Left ventricle myocardium superior (tissue), 1 donor: ENCODE measurements around the gene PRKRA. TPM values are rescaled to one million over a fixed set of nuclear protein-coding genes. Genes with fewer than 3 reads are reported as not detected.
"Not testable (repeated sequence)": the region's sequence is repeated elsewhere in the genome, so short reads cannot be mapped to it uniquely, and the experiment has no call there.

Experiments used
- ATAC-seq: fragments of 200-7000 bp; cut with Tn5 transposase; one replicate; pipeline ENCODE4 v1.9.1; 2020; ENCODE audit warnings: mild to moderate bottlenecking, moderate library complexity
- DNase-seq: peaks from one replicate; pipeline ENCODE4 v3.0.0-alpha.2; 2020
- intact Hi-C: fragments of 100-400 bp; cut with micrococcal nuclease; formaldehyde crosslinking; loops from one replicate; pipeline ENCODE4 v1.11.0; 2022
- total RNA-seq: library from RNA; stranded (reverse); fragmentation: NEBNext Ultra II Directional; extraction: Animal tissue kit (Norgen Biotek cat#: 25700); gene quantifications from one replicate; pipeline ENCODE4 v1.2.1, GENCODE V29; 2021
- donor health status: DM: no; HTN: yes; CAD: no; lungs with severe emphysema.

Gene PRKRA
- total RNA-seq, 1 donor from 2014 or later = 48.8 TPM

DNA sequence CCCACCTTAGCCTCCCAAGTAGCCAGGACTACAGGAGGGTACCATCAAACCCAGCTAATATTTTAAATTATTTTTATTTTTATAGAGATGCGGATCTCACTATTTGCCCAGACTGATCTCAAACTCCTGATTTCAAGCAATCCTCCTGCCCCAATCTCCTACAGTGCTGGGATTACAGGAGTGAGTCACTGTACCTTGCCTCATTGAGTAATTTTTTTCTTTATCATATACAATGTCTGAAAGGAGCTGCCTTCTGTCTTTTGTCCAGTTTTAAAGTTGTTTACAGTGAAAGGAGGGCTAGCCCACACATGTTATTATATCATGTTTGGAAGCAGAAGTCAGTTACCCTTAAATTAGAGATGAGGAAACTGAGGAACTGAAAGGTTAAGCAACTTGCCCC lies 32.5 kb downstream of the PRKRA start:
- no peak for DNase-seq
- ATAC-seq = no peak
- intact Hi-C loops = loop anchor here (10.0 kb wide), 1 partner anchor 284 kb away; no protein-coding TSS in a partner anchor

- no peak for ATAC-seq
- no peak for DNase-seq
- intact Hi-C loops = loop anchor here (10.0 kb wide), 1 partner anchor 283 kb away; no protein-coding TSS in a partner anchor
Measured at GRCh38 chr2:178417916-178418315, 33.1 kb downstream of the PRKRA start.

- ATAC-seq = no peak
- no peak for DNase-seq
- intact Hi-C loops = loop anchor here (10.0 kb wide), 1 partner anchor 281 kb away; no protein-coding TSS in a partner anchor
Measured at GRCh38 chr2:178415979-178416378, 35.0 kb downstream of the PRKRA start.

- ATAC-seq = peak; percentile 96
Measured at GRCh38 chr2:178414266-178415247, 36.4 kb downstream of the PRKRA start.

GRCh38 chr2:178413472-178414265 lies 37.3 kb downstream of the PRKRA start:
- intact Hi-C loops = loop anchor here (10.0 kb wide), 1 partner anchor 279 kb away; no protein-coding TSS in a partner anchor
- ATAC-seq (peak; percentile 90), DNase-seq (peak; percentile 87)

More at GRCh38 chr2:178414266-178415247, 36.4 kb downstream of the PRKRA start:
- DNase-seq = peak; percentile 88
- intact Hi-C loops = loop anchor here (10.0 kb wide), 1 partner anchor 280 kb away; no protein-coding TSS in a partner anchor

DNA sequence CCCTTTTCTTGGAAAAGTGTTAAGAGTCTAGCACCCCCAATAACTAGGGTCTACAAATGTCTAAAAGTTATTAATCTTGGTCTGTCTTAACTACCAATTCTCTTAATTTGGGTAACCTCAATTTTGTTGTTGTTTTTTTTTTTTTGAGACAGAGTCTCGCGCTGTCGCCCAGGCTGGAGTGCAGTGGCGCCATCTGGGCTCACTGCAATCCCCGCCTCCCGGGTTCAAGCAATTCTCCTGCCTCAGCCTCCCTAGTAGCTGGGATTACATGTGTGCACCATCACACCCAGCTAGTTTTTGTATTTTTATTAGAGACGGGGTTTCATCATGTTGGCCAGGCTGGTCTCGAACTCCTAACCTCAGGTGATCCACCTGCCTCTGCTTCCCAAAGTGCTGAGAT lies 38.5 kb downstream of the PRKRA start:
- ATAC-seq, DNase-seq: not testable (repeated sequence)
- intact Hi-C loops = loop anchor here (10.0 kb wide), 1 partner anchor 278 kb away; no protein-coding TSS in a partner anchor

DNA sequence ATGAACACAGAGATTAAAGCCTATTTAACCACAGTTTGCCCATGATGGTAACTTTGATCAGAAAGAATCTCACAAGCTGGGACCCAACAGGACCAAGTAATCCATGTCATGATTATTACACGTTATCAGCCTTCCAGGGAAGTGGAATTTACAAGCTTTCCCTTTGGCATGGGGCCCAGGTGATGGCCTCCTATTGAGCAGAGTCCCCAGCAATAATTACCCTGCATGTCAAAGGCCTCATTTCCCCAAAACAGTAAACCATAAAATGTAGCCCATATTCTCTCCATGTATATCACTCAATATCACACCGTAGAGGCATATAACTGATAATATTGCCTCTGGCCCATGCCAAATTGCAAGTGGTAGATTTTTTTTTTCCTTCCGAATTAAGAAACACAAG lies 38.9 kb downstream of the PRKRA start:
- intact Hi-C loops = loop anchor here (10.0 kb wide), 1 partner anchor 277 kb away; no protein-coding TSS in a partner anchor
- ATAC-seq = no peak
- DNase-seq = no peak

DNA sequence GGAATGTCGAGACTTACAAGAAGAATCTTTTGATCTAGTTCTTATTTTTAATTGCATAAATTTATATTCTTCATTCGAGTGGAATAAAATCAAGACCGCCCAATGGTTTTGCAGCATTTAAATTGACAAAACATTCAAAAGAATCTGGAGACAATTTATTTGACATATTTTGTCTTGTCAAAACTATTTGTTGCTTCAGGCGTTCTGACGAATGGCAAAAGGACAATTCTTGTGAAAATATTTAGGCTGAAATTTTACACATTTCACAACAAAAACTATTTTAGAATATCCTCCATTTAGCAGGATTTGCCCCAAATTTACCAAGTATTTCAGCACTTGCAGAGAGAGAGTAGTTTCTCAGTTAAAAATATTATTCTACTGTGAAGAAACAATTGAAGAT lies 41.7 kb downstream of the PRKRA start:
- ATAC-seq = no peak
- intact Hi-C loops = no loop called here

DNA sequence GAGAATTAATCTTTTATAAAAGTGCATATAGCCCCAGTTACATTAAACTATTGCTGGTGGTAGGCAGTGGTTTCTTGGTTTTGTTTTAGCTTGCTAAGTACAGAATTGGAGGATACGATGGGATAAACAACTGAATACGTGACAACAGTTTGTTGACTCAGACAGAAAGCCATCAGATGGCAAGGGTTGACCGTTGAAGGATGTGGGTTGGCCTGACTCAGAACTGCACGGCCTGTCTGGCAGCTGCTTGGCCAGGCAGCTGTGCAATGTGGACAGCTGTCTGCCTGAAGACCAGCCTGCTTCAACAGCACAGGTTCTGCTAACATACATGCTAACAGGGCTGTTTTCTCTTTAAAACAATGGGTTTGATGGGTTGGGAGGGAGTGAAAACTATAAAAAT lies 46.6 kb downstream of the PRKRA start:
- intact Hi-C loops = no loop called here
- DNase-seq (peak; percentile 34), ATAC-seq (peak; percentile 58)

More for the DNA sequence above, 41.7 kb downstream of the PRKRA start:
- DNase-seq = no peak

DNA sequence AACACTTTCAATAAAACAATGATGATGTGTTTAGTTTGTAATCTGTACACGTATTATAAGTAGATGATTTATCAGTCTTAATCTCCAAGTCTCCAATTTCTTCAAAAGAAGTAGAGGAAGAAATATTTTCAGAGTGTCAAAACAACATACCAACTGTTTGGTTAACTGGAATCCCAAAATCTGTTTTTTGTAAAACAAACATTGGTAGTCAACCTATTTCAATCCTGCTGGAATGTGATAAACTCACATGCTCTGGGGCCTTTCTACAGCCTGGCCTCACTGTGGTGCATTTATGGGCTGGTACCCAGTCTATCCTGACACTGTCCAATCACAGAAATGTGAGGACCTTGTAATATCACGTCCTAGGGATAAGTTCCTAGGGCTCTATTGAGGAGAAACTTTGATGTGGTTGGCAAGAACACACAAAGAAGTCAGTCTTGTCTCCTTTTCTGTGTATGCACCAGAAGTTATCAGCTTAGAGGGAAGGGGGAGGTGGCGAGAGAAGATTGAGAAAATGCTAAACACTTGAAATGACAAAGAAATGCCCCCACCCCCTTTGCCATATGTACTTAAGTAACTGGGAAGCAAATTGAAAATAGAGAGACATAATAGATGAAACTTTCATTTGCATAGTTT lies 47.2 kb downstream of the PRKRA start:
- DNase-seq (no peak), ATAC-seq (no peak)
- intact Hi-C loops = no loop called here

GRCh38 chr2:178401994-178402437 lies 49.0 kb downstream of the PRKRA start:
- intact Hi-C loops = no loop called here
- DNase-seq (no peak), ATAC-seq (no peak)

GRCh38 chr2:178397002-178397605 lies 53.9 kb downstream of the PRKRA start:
- intact Hi-C loops = loop anchor here (10.0 kb wide), 1 partner anchor 92 kb away; no protein-coding TSS in a partner anchor
- ATAC-seq (peak; percentile 70), DNase-seq (no peak)

GRCh38 chr2:178395941-178396570 lies 54.9 kb downstream of the PRKRA start:
- DNase-seq (no peak), ATAC-seq (no peak)
- intact Hi-C loops = loop anchor here (10.0 kb wide), 1 partner anchor 91 kb away; no protein-coding TSS in a partner anchor

DNA sequence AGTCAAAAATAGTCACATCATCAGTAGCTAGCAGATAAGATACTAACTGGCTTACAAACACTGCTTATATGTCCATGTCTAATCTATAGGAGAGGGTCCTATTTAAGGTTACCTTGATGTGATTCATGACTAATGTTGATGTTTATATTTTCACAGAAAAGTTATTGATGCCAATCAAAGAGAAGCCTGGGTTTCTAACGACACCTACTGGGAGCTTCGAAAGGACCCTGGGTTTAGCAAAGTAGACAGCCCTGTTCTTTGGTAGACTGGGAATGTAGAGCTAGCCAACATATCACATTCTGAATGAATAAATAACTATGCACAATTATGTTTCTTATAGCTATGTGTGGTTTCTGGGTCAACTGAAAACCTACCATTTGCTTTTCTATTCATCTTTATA lies 55.7 kb downstream of the PRKRA start:
- no peak for DNase-seq
- intact Hi-C loops = loop anchor here (10.0 kb wide), 1 partner anchor 90 kb away; no protein-coding TSS in a partner anchor
- no peak for ATAC-seq

GRCh38 chr2:178394859-178395258 lies 56.1 kb downstream of the PRKRA start:
- ATAC-seq = peak; percentile 50
- DNase-seq = no peak
- intact Hi-C loops = loop anchor here (10.0 kb wide), 1 partner anchor 90 kb away; no protein-coding TSS in a partner anchor

- peak; percentile 46 for ATAC-seq
- intact Hi-C loops = loop anchor here (10.0 kb wide), 1 partner anchor 87 kb away; no protein-coding TSS in a partner anchor
- DNase-seq = no peak
Measured at GRCh38 chr2:178392215-178392614, 58.8 kb downstream of the PRKRA start.

- intact Hi-C loops = loop anchor here (10.0 kb wide), 1 partner anchor 87 kb away; no protein-coding TSS in a partner anchor
Measured at GRCh38 chr2:178391701-178392100, 59.3 kb downstream of the PRKRA start.

GRCh38 chr2:178388287-178388686 lies 62.7 kb downstream of the PRKRA start:
- ATAC-seq (no peak), DNase-seq (no peak)
- intact Hi-C loops = no loop called here

More at GRCh38 chr2:178391701-178392100, 59.3 kb downstream of the PRKRA start:
- ATAC-seq = no peak
- DNase-seq = no peak
